Esophagus squamous epithelium (tissue), 4 donors: ENCODE measurements around the gene ACSL1.

Experiments used
- CTCF ChIP-seq, 6 experiments: fragments of 450-650 bp in 4 of 6; fragments of 200-600 bp in 2 of 6; sonication (generic) in 2 of 6; IDR thresholded peaks; one replicate each; pipeline ENCODE4 v1.5.1; 2016 to 2019; ENCODE audit warnings: antibody characterized with exemption in 6 of 6, mild to moderate bottlenecking in 4 of 6, moderate library complexity in 4 of 6
- POLR2A ChIP-seq, 4 donors: fragments of 450-650 bp; IDR thresholded peaks; one replicate each; pipeline ENCODE4 v1.6.1; 2017; ENCODE audit warnings: antibody characterized with exemption in 4 of 4, mild to moderate bottlenecking in 4 of 4, moderate library complexity in 3 of 4

- TF ChIP-seq CTCF (IDR thresholded peaks at IDR 0.05), result no peak
- TF ChIP-seq POLR2A (IDR thresholded peaks at IDR 0.05), result no peak
These were observed 56.5 kb downstream of the ACSL1 start for GRCh38 chr4:184769141-184769765.
